ENCODE results near the gene HOXA11. TPM values are rescaled to one million over a fixed set of nuclear protein-coding genes. Genes with fewer than 3 reads are reported as not detected.

The HOXA11 gene
- total and polyA plus RNA-seq, 4 donors: not detected

DNA sequence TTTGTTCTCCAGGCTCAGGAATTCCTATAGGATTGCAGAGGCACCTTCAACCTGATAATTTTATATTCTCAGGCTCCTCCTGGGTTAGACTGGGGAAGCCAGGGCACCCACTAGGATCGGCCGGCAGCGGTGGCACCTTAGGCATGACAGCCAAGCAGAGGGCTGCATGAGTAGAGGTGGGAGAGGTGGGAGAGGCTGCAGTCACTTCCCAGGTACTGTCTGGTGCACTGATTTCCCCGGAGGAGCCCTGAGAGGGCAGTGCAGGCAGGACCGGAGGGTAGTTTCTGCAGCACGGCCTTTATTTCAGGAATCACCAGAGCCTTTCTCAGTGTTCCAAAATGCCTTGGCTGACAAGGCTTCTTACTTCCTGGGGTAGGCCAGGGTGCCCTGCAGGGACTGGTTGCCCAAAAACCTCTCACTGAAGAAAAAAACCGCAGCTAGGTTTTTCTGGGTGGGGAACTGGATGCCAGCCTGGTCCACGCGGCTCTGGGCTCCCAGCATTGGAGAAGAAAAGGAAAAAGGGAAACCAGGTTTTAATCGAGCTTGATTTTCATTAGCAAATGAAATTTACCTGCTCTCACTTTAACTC is 18.4 kb upstream of the HOXA11 start:
- Histone ChIP-seq H3K27ac (ENCODE audit: low read depth in 1 of 2, low read length in 2 of 2) (no peak overlapping the region), H3K4me1 (ENCODE audit: control insufficient read depth in 4 of 4, insufficient read depth in 4 of 4, low read length in 3 of 4) (peaks cover 17 to 34% (median 29%) of the 10 kb centered on the region in 4 donors)

DNA sequence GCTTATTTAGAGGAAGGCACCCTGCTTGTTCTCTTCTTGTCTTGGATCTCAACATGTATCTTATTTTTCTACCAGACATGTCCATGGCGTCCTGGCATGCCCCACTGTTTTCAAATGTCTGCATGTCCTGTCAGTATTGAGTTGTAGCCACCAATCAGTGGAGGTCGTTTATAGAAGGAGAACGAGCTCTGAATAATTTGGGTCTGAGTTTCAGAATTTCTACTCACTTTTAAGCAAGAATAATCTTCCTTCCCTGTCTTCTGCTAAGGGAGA is 17.8 kb upstream of the HOXA11 start:
- no peak overlapping the region for H3K4me3 ChIP-seq (ENCODE audit: low read depth in 1 of 3, low read length in 3 of 3)
- DNase-seq (ENCODE audit: low spot score): no peak
- 11% methylated on average over 3 of the region's 3 CpGs for WGBS
- peaks cover 0 to 9% (median 0%) of the 10 kb centered on the region in 4 donors for H3K9me3 ChIP-seq (ENCODE audit: control insufficient read depth in 4 of 4, low read length in 3 of 4)
- H3K27ac ChIP-seq (ENCODE audit: low read depth in 1 of 2, low read length in 2 of 2): no peak overlapping the region
- TF ChIP-seq JUND (IDR thresholded peaks at IDR 0.05) (no peak), RXRA (IDR thresholded peaks at IDR 0.05) (no peak), SP1 (IDR thresholded peaks at IDR 0.05) (no peak), FOXA1 (IDR thresholded peaks at IDR 0.05) (no peak), HNF4A (conservative IDR thresholded peaks at IDR 0.05) (no peak), YY1 (IDR thresholded peaks at IDR 0.05) (no peak), GABPA (IDR thresholded peaks at IDR 0.05 in 1 of 2, conservative IDR thresholded peaks at IDR 0.05 in 1 of 2) (no peak), CTCF (IDR thresholded peaks at IDR 0.05; ENCODE audit: low read depth, low read length, missing input control) (no peak), EGR1 (IDR thresholded peaks at IDR 0.05; ENCODE audit: low read depth in 2 of 2) (no peak), RAD21 (IDR thresholded peaks at IDR 0.05) (no peak), TAF1 (conservative IDR thresholded peaks at IDR 0.05) (no peak)
- TF ChIP-seq, protein P1, sequence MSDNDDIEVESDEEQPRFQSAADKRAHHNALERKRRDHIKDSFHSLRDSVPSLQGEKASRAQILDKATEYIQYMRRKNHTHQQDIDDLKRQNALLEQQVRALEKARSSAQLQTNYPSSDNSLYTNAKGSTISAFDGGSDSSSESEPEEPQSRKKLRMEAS (IDR thresholded peaks at IDR 0.05): no peak
- TF ChIP-seq, protein P2, sequence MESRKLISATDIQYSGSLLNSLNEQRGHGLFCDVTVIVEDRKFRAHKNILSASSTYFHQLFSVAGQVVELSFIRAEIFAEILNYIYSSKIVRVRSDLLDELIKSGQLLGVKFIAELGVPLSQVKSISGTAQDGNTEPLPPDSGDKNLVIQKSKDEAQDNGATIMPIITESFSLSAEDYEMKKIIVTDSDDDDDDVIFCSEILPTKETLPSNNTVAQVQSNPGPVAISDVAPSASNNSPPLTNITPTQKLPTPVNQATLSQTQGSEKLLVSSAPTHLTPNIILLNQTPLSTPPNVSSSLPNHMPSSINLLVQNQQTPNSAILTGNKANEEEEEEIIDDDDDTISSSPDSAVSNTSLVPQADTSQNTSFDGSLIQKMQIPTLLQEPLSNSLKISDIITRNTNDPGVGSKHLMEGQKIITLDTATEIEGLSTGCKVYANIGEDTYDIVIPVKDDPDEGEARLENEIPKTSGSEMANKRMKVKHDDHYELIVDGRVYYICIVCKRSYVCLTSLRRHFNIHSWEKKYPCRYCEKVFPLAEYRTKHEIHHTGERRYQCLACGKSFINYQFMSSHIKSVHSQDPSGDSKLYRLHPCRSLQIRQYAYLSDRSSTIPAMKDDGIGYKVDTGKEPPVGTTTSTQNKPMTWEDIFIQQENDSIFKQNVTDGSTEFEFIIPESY (IDR thresholded peaks at IDR 0.05): no peak
- TF ChIP-seq, protein P3, sequence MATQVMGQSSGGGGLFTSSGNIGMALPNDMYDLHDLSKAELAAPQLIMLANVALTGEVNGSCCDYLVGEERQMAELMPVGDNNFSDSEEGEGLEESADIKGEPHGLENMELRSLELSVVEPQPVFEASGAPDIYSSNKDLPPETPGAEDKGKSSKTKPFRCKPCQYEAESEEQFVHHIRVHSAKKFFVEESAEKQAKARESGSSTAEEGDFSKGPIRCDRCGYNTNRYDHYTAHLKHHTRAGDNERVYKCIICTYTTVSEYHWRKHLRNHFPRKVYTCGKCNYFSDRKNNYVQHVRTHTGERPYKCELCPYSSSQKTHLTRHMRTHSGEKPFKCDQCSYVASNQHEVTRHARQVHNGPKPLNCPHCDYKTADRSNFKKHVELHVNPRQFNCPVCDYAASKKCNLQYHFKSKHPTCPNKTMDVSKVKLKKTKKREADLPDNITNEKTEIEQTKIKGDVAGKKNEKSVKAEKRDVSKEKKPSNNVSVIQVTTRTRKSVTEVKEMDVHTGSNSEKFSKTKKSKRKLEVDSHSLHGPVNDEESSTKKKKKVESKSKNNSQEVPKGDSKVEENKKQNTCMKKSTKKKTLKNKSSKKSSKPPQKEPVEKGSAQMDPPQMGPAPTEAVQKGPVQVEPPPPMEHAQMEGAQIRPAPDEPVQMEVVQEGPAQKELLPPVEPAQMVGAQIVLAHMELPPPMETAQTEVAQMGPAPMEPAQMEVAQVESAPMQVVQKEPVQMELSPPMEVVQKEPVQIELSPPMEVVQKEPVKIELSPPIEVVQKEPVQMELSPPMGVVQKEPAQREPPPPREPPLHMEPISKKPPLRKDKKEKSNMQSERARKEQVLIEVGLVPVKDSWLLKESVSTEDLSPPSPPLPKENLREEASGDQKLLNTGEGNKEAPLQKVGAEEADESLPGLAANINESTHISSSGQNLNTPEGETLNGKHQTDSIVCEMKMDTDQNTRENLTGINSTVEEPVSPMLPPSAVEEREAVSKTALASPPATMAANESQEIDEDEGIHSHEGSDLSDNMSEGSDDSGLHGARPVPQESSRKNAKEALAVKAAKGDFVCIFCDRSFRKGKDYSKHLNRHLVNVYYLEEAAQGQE (IDR thresholded peaks at IDR 0.05): no peak
- H3K4me1 ChIP-seq (ENCODE audit: control insufficient read depth in 4 of 4, insufficient read depth in 4 of 4, low read length in 3 of 4): peaks cover 17 to 34% (median 29%) of the 10 kb centered on the region in 4 donors
- H3K9ac ChIP-seq (ENCODE audit: low read depth in 1 of 2, low read length in 2 of 2): no peak overlapping the region
- H3K27me3 ChIP-seq (ENCODE audit: control insufficient read depth in 4 of 4, insufficient read depth in 4 of 4, low read length in 3 of 4): peaks cover 5 to 52% (median 28%) of the 10 kb centered on the region in 4 donors
- H3K36me3 ChIP-seq (ENCODE audit: control insufficient read depth in 4 of 4, insufficient read depth in 3 of 4, low read depth in 1 of 4, low read length in 3 of 4): no peaks in the 10 kb centered on the region

More for the DNA sequence above, 18.4 kb upstream of the HOXA11 start:
- H3K4me3 ChIP-seq (ENCODE audit: low read depth in 1 of 3, low read length in 3 of 3): no peak overlapping the region
- H3K27me3 ChIP-seq (ENCODE audit: control insufficient read depth in 4 of 4, insufficient read depth in 4 of 4, low read length in 3 of 4): peaks cover 5 to 52% (median 24%) of the 10 kb centered on the region in 4 donors
- 17% methylated on average over 10 of the region's 10 CpGs for WGBS
- H3K9ac ChIP-seq (ENCODE audit: low read depth in 1 of 2, low read length in 2 of 2): no peak overlapping the region
- DNase-seq (ENCODE audit: low spot score): peak; percentile 26
- no peaks in the 10 kb centered on the region for H3K36me3 ChIP-seq (ENCODE audit: control insufficient read depth in 4 of 4, insufficient read depth in 3 of 4, low read depth in 1 of 4, low read length in 3 of 4)
- H3K9me3 ChIP-seq (ENCODE audit: control insufficient read depth in 4 of 4, low read length in 3 of 4): peaks cover 0 to 9% (median 0%) of the 10 kb centered on the region in 4 donors
- no peak for TF ChIP-seq FOXA2 (IDR thresholded peaks at IDR 0.05)
